Ureter (tissue), 1 donor: ENCODE results near the gene DISC1. TPM values are rescaled to one million over a fixed set of nuclear protein-coding genes. Genes with fewer than 3 reads are reported as not detected.
"Not testable (repeated sequence)": the region's sequence is repeated elsewhere in the genome, so short reads cannot be mapped to it uniquely, and the experiment has no call there.

Experiments used
- DNase-seq: peaks from one replicate; pipeline ENCODE4 v3.0.0-alpha.2; 2020; ENCODE audit warnings: low spot score
- total RNA-seq: library from RNA; stranded (reverse); gene quantifications from one replicate; pipeline ENCODE4 v1.2.4, GENCODE V29; 2023
- donor health status: DM: yes; HTN: yes; CAD: no.

Gene DISC1
- total RNA-seq, 1 donor from 2014 or later = 9.6 TPM

DNA sequence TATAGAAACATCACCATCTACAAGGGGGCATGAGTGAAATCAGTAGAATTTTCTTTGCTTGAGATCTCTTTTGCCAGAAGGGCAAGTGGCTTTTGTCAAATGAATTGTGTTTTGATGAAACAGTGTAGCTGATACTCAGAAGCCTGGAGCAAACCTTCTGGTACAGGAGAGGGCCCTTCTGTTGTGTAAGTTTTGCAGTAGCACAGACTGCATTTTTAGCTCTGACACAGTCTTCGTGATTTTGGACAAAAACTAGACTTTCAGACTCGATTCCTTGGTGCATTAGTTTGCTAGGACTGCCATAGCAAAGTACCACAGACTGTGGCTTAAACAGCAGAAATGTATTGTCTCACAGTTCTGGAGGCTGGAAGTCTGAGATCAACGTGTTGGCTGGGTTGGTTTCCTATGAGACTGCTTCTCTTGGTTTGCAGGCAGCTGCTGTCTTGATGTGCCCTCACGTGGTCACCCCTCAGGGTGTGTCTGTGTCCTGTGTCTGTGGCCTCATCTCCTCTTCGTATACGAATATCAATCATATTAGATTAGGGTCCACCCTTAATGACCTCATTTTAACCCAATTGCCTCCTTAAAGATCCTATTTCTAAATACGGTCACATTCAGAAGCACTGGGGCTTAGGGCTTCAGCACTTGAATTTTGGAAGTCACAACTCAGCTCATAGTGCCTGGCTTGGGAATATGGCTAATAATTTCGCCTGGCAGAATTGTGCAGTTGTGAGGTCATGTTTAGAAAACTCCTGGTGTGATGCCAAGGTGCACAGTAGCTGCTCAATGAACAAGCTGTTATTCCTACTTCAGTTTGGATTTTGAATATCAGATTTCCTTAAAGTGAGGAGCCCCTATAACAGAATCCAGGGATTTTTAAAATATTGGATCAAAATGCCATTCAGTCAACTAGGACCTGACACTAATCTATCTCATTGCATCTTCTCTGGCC, 21.2 kb upstream of the DISC1 start:
- no peak for DNase-seq

GRCh38 chr1:231606712-231607111, 19.9 kb upstream of the DISC1 start:
- no peak for DNase-seq

- no peak for DNase-seq
These were observed 16.2 kb upstream of the DISC1 start for GRCh38 chr1:231610388-231610787.

GRCh38 chr1:231611111-231611510, 15.5 kb upstream of the DISC1 start:
- DNase-seq = no peak

DNA sequence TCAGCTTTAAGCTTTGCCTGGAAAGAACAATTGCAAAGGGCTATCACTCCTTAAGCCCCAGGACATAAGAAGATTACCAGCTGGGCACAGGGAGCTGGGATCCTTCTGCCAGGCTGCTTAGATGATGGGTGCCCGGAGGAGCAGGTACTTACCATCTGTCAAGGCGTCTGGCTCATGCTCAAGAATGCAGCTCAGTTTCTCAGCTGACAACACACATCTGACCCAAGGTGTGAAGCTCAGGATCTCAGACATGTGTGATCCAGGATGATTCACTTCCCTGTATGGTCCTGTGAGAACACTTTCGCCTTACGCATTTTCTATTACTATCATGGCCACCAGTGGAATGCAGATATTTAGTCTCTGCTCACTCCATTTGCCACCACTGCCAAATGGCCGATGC, 14.7 kb upstream of the DISC1 start:
- no peak for DNase-seq

- no peak for DNase-seq
These were observed 14.0 kb upstream of the DISC1 start for GRCh38 chr1:231612393-231613089.

GRCh38 chr1:231613419-231614349, 12.9 kb upstream of the DISC1 start:
- no peak for DNase-seq

GRCh38 chr1:231616667-231617066, 9.9 kb upstream of the DISC1 start:
- DNase-seq = no peak

DNA sequence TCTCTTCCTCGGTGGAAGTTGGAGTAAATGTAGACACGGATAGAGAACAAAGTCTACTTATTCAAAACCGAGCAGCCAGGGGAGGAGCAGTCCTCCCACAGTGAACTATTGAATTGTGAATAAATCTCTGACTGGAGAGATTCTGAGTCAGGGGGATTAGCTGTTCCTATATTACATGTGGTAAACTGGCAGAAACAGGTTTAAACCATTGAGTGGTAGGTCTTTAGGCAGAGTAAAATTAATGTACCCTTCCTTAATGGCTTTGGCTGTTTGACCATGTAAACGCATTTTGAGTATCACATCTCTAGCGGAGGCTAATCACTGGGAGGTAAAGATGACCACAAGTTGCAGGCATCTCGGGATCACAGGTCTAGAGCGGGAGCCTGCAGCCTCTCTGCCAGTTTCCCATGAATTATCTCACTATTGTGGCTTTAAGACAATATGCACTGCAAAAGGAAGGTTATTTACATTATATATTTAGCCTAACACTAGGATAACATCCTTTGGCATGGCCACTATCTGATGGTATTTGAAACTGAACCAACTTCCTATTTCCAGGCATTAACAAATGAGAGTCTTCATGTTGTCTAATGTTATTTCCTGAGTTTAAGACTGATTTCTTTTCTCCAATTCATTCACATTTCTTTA, 7.9 kb upstream of the DISC1 start:
- no peak for DNase-seq

DNA sequence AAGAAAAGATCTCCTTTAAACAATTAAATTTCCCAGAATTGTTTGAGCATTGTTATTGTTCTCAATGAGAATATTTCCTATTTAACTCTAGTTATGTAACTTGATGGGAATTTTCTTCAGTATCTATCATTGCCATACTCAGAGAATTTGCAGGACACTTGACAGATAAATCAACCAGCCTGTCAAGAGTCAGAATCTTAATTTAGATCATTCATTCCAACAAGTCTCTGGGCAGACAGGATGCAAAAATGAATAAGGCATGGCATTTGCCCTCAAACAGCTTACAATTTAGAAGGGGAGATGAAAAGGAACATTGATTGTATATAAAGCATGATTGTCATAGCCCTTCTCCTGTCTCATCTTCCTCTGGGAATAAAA, 7.3 kb upstream of the DISC1 start:
- no peak for DNase-seq

DNA sequence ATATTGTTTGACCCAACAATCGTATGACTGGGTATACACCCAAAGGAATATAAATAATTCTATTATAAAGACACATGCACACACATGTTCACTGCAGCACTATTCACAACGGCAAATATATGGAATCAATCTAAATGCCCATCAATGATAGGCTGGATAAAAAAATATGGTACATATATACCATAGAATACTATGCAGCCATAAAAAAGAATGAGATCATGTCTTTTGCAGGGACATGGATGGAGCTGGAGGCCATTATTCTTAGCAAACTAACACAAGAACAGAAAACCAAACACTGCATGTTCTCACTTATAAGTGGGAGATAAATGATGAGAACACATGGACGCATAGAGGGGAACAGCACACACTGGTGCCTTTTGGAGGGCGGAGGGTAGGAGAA, 1.5 kb upstream of the DISC1 start:
- DNase-seq = not testable (repeated sequence)

DNA sequence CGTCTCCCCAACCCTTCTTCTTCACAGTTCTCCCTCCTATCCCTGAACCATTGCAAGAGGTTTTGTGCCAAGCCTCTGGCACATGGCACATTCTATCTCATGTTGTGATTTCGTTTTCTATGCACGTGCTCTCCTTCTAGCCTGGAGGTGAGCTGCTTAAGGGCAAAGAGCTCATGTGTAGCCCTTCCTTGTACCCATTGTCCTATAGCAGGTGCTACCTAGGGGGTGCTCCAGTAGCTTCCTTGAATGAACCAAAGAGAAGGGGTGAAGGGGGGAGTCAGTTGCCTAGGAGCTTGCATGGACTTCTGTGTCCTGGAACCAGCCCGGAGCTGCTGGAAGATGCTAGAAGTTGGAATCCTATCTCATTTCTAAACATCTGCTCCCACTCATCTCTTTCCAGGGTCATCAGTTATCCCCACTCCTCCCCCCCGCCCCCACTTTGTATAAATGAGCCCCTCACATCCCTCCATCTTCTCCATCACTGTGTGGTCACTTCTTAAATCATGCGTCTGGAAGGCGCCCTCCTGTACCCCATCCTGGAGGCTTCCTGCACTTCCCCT, 535 bp upstream of the DISC1 start:
- DNase-seq = no peak

GRCh38 chr1:231626951-231627614, 493 bp downstream of the DISC1 start:
- peak; percentile 73 for DNase-seq

DNA sequence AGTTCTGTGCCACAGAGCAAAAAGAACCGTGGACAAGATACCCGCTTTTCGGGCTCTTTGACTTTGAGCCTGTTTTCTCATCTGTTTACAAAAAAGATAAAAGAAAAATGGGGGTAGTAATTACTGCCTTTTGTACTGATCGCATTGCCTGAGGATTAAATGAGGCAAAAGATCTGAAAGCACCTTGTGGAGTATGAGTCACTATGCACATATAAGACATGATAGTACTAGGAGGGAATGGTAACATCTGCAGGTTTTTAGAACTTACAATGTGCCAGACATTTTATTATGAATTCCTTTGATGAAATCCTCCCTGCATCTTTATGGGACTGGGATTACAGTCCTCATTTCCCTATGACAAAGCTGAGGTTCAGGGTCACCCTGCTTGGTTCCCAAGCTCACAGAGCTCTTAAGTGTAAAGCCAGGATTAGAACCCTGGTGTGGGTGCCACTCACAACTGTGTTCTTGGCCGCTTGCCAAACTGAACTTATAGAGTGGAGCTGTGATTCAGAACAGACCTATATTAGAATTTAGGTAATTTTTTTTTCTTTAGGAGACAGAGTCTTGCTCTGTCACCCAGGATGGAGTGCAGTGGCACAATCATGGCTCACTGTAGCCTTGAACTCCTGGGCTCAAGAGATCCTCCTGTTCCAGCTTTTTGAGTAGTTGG, 1.8 kb downstream of the DISC1 start:
- no peak for DNase-seq

DNA sequence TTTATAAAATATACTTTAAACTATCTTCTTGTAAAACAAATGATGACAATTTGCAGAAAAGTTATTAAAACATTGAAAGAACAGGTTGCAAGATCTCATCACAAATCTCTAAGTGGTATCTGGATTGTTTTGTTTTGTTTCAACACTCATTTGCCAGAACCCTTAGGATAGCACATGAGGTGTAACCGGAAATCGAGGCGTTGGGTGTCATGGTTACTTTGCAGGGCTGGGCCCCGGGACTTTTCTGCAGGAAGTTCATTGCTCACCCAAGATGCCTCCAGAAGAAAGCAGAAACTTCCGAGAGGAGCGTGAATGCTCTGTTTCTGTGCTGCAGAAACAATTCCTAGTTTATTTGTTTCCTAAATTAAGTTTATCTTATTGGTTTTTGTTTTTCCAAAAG, 2.5 kb downstream of the DISC1 start:
- DNase-seq = peak; percentile 53

GRCh38 chr1:231630558-231631205, 4.1 kb downstream of the DISC1 start:
- DNase-seq = no peak

GRCh38 chr1:231631717-231632116, 5.1 kb downstream of the DISC1 start:
- DNase-seq = no peak

DNA sequence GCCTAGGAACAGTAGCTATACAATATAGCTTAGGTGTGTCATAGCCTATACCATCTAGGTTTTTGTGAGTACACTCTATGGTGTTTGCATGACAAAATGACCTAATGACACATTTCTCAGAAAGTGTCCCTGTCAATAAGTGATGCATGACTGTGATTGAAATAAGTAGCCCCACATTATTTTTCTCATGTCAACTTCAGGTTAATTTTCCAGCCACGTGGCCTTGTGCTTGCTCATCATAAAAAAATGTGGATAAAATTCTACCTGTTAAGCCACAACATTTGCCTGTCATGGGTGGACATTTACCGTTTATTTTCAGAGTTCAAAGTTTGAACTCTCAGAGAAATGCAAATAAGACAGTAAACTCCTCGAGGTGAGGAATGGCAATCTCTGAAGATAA, 5.5 kb downstream of the DISC1 start:
- no peak for DNase-seq

GRCh38 chr1:231634323-231635013, 7.9 kb downstream of the DISC1 start:
- DNase-seq = no peak
